ENCODE results near the gene CELSR1.
"Not testable (repeated sequence)": the region's sequence is repeated elsewhere in the genome, so short reads cannot be mapped to it uniquely, and the experiment has no call there.

Gene CELSR1

GRCh38 chr22:46511151-46512038 lies 26.0 kb downstream of the CELSR1 start:
- DNase-seq, result no peak

GRCh38 chr22:46509416-46510089 lies 27.9 kb downstream of the CELSR1 start:
- no peak for DNase-seq

DNA sequence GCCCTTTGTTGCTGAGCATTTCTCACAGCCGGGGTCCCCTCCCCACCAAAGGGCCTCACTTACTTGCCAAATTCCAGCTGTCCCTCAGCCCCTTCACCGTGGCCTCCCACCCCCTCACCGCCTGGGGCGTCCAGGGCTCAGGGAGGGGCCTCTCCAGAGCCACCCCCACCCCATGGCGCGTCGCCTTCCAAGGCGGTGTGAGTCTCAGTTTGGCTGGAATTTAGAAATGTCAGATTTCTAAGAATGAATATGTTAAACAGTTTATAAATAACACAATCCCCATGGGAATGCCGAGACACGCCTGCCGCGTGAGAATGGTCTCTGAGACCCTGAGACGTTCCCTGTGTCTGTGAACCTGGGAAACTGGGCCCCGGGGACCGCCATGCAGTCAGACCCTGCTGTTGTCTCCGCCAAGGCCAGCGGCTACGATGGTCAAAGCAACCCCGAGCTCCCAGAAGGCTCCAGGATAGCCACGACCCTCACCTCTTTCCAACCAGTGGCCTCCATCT lies 28.9 kb downstream of the CELSR1 start:
- DNase-seq, result no peak

- DNase-seq, result no peak
Measured at GRCh38 chr22:46507451-46508425, 29.7 kb downstream of the CELSR1 start.

- no peak for DNase-seq
Measured at GRCh38 chr22:46504584-46504983, 32.8 kb downstream of the CELSR1 start.

- DNase-seq, result no peak
Measured at GRCh38 chr22:46502440-46503175, 34.8 kb downstream of the CELSR1 start.

- DNase-seq, result no peak
Measured at GRCh38 chr22:46501701-46502100, 35.7 kb downstream of the CELSR1 start.

GRCh38 chr22:46501265-46501664 lies 36.2 kb downstream of the CELSR1 start:
- not testable (repeated sequence) for DNase-seq

DNA sequence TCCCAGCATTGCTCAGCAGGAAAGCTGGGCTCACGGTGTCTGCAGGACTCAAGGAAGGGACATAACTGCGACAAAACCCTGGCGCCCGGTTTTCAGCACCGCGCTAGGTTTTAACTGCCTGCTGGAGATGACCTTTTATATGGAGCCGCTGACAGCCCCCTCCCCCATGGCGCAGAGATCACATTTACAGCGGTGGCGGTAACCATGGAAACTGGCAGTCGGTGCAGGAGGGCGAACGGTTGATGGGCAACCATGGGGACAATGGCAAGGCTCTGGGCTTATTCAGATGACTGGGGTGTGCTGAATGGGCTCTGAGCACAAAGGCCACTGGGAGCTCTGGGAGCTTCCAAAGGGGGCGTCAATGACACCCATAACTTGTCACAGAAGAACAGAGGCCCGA lies 37.2 kb downstream of the CELSR1 start:
- no peak for DNase-seq

DNA sequence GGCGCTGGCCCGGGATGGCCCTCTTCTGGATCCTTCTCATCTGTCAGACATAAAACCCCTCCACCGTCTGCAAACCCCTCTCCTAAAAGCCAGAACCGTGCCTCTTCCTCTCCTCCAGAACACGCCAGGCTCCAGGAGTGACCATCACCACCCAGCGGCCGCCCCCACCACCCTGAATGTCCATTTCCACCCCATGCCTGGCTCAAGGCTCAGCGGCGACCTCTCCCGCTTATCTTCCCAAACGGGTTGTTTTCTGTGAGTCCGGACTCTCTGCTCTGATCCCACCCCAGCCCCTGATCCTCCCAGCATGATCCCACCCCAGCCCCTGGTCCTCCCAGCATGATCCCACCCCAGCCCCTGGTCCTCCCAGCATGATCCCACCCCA lies 37.6 kb downstream of the CELSR1 start:
- DNase-seq, result no peak

DNA sequence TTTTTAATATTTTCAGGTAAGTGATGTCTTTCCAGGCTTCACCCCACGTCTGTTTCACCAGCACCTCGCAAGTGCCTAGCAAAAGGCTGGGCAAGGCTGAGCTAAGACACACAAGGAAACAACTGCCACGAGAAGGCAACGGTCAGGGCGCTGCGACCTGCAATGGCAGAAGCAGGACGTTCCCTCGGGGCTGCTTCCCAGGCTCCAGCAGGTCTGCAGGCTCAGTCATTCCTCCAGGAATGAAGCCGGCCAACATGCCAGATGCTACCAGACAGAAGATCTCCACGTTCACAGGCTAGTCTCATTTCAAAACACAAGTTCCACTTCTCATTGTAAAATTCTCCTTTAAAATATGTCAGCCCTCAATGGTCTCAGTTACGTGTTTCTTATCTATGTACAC lies 45.5 kb downstream of the CELSR1 start:
- DNase-seq, result no peak

GRCh38 chr22:46490538-46490937 lies 46.9 kb downstream of the CELSR1 start:
- DNase-seq, result no peak

DNA sequence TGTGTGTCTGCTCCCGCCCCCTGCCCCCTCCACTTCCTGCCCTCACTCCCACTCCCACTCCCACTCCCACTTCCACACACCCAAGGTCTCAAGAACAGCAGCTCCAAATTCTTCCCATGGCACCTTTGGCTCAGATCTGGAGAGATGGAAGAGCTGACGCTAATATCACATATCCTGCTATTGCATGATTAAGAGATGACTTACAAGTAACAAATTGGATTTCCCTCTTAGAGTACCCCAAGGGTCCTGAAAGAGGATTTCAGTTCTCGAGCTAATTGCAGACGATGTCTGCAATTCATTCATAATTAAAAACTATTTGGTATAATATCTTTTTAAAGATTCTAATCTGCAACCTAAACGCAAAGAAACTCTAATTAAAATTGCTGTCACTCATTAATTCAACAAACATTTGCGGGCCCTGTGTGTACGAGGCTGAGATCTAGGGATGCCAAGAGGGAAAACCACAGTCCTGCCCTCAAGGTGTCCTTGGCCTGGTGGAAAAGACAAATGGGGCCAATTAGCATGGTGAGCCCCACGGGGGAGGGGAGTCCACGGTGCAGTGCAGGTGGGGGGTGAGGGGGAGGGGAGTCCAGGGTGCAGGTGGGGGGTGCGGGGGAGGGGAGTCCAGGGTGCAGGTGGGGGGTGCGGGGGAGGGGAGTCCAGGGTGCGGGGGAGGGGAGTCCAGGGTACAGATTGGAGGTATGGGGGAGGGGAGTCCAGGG lies 50.3 kb downstream of the CELSR1 start:
- no peak for DNase-seq

DNA sequence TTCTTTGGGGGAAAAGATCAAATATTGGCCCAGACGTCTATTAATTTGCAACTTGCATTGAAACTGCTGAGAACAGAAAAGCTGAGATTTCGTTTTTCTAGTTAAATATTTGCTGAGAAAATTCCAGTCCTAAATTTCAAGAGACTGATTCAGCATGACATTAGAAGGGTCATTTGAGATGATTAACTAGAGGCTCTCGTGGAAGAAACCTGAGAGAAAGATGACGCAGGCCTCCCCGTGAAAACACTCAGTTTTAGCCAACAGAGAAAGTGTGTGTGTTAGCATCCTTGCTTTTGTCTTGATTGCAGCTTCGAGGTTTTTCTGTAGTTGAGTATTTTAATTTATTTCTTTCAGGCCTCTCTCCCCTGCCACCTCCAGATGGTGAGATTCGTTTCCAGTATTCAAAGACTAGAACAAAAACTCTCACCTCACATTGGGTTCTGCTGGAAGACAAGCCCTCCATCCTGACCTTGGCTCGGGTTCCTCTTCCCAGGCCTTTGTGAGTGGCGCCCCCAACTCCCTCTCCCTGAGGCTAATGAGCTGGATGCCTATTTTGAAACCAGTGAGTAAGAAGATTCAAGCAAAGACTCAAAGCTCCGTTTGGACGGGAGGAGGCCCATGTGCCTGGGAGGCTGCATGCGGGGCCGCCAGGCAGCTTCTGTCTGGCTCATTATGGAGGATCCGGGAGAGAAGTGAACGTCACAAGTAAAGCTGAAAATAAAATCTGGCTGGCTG lies 52.4 kb downstream of the CELSR1 start:
- no peak for DNase-seq

DNA sequence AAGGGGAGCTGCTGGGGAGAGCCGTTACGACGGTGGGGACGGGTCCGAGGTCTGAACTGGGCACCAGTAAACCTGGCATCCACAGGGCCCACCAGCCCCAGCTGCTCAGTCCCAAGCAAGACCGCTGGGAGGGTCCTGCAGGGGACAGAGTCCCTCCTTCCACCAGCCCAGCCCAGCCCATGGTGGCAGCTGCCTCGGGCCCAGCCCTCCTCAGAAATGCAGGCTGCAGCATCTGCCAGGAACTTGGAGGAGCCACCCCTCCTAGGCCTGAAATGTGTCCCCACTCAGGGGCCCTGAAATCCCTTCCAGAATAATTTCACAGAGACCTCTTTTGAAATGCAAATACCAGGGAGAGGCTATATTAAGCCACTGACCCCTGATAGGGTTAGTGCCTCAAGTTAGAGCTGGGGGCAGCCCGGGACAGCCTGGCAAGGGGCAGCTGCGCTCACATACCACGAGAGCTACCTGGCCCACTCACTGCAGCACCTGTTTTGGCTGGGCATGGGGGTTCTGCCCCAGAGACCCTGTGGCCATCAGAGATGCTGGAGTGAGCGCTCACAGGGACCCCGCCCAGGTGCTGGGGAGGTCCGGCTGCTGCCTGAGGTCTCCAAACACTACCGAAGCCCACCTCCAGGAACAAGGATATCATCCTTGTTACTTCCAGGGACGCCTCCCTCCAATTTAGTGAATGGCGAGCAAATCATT lies 53.1 kb downstream of the CELSR1 start:
- DNase-seq, result no peak

DNA sequence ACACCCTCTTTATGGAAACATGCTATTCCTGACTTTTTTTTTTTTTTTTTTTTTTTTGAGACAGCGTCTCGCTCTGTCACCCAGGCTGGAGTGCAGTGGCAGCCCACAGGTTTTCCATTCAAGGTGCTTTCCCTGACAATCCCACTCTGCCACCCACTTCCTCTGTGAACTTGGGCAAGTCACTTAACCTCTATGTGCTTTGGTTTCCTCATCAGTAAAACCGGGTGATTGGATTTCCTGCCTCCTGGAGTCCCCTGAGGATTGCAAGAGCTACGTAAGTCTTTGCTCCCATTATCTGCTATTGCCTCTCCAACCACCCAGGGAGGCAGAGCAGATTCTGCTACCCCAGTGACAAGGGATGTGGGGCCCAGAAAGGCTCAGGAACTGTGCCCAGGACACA lies 54.1 kb downstream of the CELSR1 start:
- DNase-seq, result no peak

DNA sequence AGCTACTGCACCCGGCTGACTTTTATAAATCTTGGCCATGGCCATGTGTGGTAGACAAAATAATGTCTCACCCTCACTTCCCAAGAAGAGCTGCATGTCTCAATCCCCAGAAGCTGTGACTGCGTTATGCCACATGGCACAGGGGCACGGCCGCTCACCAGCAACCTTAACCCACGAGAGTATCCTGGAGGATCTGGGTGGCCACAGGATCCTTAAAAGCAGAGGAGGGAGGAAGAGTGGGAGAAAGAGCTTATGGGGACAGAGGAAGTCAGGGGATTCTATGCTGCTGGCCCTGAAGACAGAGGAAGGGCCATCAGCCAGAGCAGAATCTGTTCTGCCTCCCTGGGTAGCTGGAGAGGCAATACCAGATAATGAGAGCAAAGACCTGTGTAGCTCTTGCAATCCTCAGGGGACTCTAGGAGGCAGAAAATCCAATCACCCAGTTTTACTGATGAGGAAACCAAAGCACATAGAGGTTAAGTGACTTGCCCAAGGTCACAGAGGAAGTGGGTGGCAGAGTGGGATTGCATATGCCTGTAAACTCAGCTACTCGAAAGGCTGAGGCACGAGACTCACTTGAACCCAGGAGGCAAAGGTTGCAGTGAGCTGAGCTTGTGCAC lies 55.3 kb downstream of the CELSR1 start:
- DNase-seq, result no peak

- DNase-seq, result no peak
Measured at GRCh38 chr22:46481386-46481785, 56.0 kb downstream of the CELSR1 start.

GRCh38 chr22:46480396-46480795 lies 57.0 kb downstream of the CELSR1 start:
- DNase-seq, result no peak

DNA sequence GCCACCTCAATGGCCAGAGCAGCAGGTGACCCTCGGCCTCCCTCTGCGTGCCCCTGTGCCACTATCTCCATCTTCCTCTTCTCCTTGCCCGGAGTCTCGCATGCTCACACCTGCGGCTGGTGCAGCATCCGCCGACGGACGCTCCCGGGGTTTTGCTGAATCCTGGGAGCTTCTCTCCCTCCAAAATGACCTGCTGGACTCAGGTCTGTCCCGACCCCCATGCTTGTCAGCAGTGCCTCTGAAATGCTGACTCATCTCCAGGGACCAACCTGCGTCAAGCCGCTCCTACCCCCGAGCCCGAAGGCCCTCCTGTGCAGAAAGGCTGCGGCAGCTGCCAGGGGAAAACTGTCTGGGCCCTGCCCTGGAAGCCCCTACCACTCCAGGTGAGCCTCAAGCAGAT lies 58.4 kb downstream of the CELSR1 start:
- no peak for DNase-seq
